Muscle layer of duodenum (tissue), 2 donors: ENCODE measurements around the gene SCAPER.

Experiments
- H3K27ac ChIP-seq: one replicate; pipeline ENCODE4 v1.7.0; 2013; ENCODE audit warnings: mild to moderate bottlenecking, low read length
- H3K27me3 ChIP-seq: one replicate; pipeline ENCODE4 v1.7.0; 2013; ENCODE audit warnings: low read depth, mild to moderate bottlenecking, control low read depth, low read length
- H3K36me3 ChIP-seq, 2 donors: one replicate each; pipeline ENCODE4 v1.7.0; 2013; ENCODE audit warnings: low read length in 2 of 2, control low read depth in 1 of 2, mild to moderate bottlenecking in 1 of 2; ENCODE audit not compliant: insufficient read depth in 2 of 2, control insufficient read depth in 1 of 2
- H3K4me1 ChIP-seq, 2 donors: one replicate each; pipeline ENCODE4 v1.7.0; 2013; ENCODE audit warnings: low read length in 2 of 2, mild to moderate bottlenecking in 2 of 2, control low read depth in 1 of 2, moderate library complexity in 1 of 2; ENCODE audit not compliant: insufficient read depth in 2 of 2, control insufficient read depth in 1 of 2
- H3K4me3 ChIP-seq, 2 donors: one replicate each; pipeline ENCODE4 v1.7.0; 2013; ENCODE audit warnings: low read length in 2 of 2, low read depth in 1 of 2, mild to moderate bottlenecking in 1 of 2
- H3K9me3 ChIP-seq, 2 donors: one replicate each; pipeline ENCODE4 v1.7.0; 2013; ENCODE audit warnings: low read length in 2 of 2, control low read depth in 1 of 2, mild to moderate bottlenecking in 1 of 2; ENCODE audit not compliant: control insufficient read depth in 1 of 2
- donor health status: healthy.

SCAPER gene

DNA sequence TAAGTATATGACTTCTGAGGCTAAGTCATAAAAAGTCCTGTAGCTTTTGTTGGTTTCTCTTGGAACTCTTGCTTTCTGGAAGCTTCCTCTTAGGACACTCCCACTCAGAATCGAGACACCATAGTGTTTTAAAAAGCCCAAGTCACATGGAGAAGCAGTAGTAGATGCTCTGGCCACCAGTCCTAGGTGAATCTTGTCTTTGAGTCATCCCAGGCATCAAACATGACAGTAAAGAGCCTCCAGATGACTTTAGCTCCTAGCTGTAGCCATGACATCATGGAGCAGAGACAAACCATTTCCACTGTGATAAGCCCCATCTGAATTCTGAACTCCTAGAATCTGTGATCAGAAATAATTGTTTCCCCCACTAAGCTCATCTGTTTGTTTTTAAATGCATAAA, 526.4 kb downstream of the SCAPER start:
- no peaks in the 10 kb centered on the region for H3K4me1 ChIP-seq
- no peak overlapping the region for H3K27ac ChIP-seq
- no peaks in the 10 kb centered on the region for H3K27me3 ChIP-seq
- no peaks in the 10 kb centered on the region for H3K9me3 ChIP-seq
- no peak overlapping the region for H3K4me3 ChIP-seq
- peaks cover 0 to 12% of the 10 kb centered on the region in 2 donors for H3K36me3 ChIP-seq

GRCh38 chr15:76377751-76378150, 527.4 kb downstream of the SCAPER start:
- peaks cover 0 to 18% of the 10 kb centered on the region in 2 donors for H3K36me3 ChIP-seq
- H3K4me1 ChIP-seq: no peaks in the 10 kb centered on the region
- no peak overlapping the region for H3K4me3 ChIP-seq
- H3K27me3 ChIP-seq: no peaks in the 10 kb centered on the region
- no peaks in the 10 kb centered on the region for H3K9me3 ChIP-seq
- H3K27ac ChIP-seq: no peak overlapping the region

- H3K9me3 ChIP-seq: no peaks in the 10 kb centered on the region
- H3K27me3 ChIP-seq: no peaks in the 10 kb centered on the region
- H3K27ac ChIP-seq: no peak overlapping the region
- no peaks in the 10 kb centered on the region for H3K4me1 ChIP-seq
- no peak overlapping the region for H3K4me3 ChIP-seq
- H3K36me3 ChIP-seq: peaks cover 0 to 24% of the 10 kb centered on the region in 2 donors
Measured at GRCh38 chr15:76377217-76377616, 527.9 kb downstream of the SCAPER start.

DNA sequence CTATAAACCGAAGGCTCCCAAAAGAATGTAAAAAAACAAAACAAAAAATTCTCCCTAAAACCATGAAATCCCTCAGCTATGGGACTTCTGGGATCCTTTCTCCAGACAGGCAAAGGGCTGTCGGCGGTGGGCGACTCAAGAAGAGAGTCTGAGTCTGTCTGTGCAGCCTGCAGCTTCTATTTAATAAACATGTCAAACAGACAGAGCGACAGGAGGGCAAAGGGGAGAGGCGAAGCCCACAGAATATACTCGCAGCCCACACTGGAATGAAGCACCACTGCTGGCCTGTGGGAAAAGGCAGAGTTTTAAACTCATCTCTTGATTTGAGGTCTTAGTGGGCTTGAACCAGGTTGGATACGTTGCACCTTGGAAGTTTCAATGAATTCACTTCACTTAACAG, 528.3 kb downstream of the SCAPER start:
- peaks cover 0 to 26% of the 10 kb centered on the region in 2 donors for H3K36me3 ChIP-seq
- no peaks in the 10 kb centered on the region for H3K4me1 ChIP-seq
- H3K27me3 ChIP-seq: no peaks in the 10 kb centered on the region
- no peak overlapping the region for H3K27ac ChIP-seq
- no peak overlapping the region for H3K4me3 ChIP-seq
- H3K9me3 ChIP-seq: no peaks in the 10 kb centered on the region

- no peak overlapping the region for H3K27ac ChIP-seq
- peaks cover 0 to 26% of the 10 kb centered on the region in 2 donors for H3K36me3 ChIP-seq
- no peaks in the 10 kb centered on the region for H3K9me3 ChIP-seq
- no peaks in the 10 kb centered on the region for H3K27me3 ChIP-seq
- H3K4me3 ChIP-seq: no peak overlapping the region
- no peaks in the 10 kb centered on the region for H3K4me1 ChIP-seq
Measured at GRCh38 chr15:76376029-76376428, 529.1 kb downstream of the SCAPER start.

DNA sequence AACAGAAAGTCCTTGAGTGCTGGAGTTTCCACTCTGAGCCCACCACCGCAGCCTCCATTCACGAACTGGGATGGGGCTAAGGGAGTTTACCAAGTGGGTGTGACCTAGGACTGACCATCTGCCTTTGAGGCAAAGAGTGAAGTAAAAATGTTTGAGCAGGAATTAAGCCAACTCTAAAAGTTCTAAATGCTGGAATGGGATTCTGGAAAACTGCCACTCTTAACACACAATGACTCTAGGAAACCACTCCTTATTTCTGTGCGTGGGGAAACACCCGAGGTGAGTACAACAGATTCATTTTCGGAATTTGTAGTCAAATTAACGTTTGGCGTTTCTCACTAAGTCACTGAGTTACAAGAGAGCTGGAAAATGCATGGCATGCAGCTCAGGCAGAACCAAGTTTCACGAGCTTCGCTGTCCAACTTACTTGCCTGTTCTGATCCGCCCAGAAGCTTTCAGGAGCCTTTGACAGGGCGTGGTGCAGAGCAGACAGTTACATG, 537.0 kb downstream of the SCAPER start:
- H3K9me3 ChIP-seq: no peaks in the 10 kb centered on the region
- H3K27ac ChIP-seq: no peak overlapping the region
- peaks cover 0 to 8% of the 10 kb centered on the region in 2 donors for H3K4me1 ChIP-seq
- H3K36me3 ChIP-seq: peaks cover 0 to 10% of the 10 kb centered on the region in 2 donors
- H3K27me3 ChIP-seq: no peaks in the 10 kb centered on the region
- no peak overlapping the region for H3K4me3 ChIP-seq

DNA sequence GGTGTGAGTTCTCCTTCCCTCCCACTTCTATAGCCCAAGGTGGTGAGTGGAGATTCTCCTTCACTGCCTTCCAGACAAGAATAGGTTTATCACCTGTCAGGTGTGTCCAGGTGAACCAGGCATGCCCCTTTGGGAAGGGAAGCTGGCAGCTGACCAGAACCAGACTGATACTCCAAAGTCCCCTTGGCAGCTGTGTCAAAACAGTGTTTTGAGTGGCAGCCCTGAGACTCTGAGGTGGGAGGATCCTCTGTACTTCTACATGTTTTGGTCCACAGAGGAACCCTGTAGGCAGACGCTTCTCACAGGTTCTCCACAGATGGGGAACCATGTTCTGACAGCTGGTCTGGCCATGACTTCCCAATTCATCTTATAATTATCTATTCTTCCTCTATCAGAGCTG, 538.4 kb downstream of the SCAPER start:
- no peaks in the 10 kb centered on the region for H3K27me3 ChIP-seq
- H3K9me3 ChIP-seq: no peaks in the 10 kb centered on the region
- peaks cover 0 to 8% of the 10 kb centered on the region in 2 donors for H3K4me1 ChIP-seq
- H3K4me3 ChIP-seq: no peak overlapping the region
- no peaks in the 10 kb centered on the region for H3K36me3 ChIP-seq
- no peak overlapping the region for H3K27ac ChIP-seq

DNA sequence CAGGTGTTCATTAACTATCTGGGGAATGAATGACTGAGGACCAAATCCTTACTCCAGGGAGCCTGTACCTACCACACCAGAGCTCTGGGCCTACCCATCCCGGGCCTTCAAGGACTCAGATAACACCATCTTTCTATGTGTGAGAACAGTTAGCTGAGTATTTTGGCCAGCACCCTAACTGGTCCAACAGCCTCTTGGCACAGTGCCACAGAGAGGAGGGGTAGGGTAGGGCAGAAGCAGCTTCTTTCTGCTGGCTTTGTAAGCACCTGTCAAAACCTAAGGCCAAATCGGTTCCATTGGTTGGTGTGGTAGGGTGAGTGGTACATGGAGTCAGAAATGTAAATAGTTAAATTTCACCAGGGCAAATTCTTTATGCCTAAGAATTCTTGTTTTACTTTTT, 541.9 kb downstream of the SCAPER start:
- H3K9me3 ChIP-seq: no peaks in the 10 kb centered on the region
- H3K27ac ChIP-seq: no peak overlapping the region
- no peaks in the 10 kb centered on the region for H3K36me3 ChIP-seq
- H3K4me1 ChIP-seq: peaks cover 0 to 6% of the 10 kb centered on the region in 2 donors
- no peak overlapping the region for H3K4me3 ChIP-seq
- H3K27me3 ChIP-seq: no peaks in the 10 kb centered on the region

- H3K4me3 ChIP-seq: no peak overlapping the region
- H3K27me3 ChIP-seq: no peaks in the 10 kb centered on the region
- no peaks in the 10 kb centered on the region for H3K4me1 ChIP-seq
- H3K36me3 ChIP-seq: no peaks in the 10 kb centered on the region
- no peak overlapping the region for H3K27ac ChIP-seq
- H3K9me3 ChIP-seq: no peaks in the 10 kb centered on the region
Measured at GRCh38 chr15:76360416-76360815, 544.7 kb downstream of the SCAPER start.

- no peak overlapping the region for H3K4me3 ChIP-seq
- no peak overlapping the region for H3K27ac ChIP-seq
- no peaks in the 10 kb centered on the region for H3K9me3 ChIP-seq
- H3K36me3 ChIP-seq: no peaks in the 10 kb centered on the region
- no peaks in the 10 kb centered on the region for H3K4me1 ChIP-seq
- H3K27me3 ChIP-seq: no peaks in the 10 kb centered on the region
Measured at GRCh38 chr15:76359152-76359551, 546.0 kb downstream of the SCAPER start.

DNA sequence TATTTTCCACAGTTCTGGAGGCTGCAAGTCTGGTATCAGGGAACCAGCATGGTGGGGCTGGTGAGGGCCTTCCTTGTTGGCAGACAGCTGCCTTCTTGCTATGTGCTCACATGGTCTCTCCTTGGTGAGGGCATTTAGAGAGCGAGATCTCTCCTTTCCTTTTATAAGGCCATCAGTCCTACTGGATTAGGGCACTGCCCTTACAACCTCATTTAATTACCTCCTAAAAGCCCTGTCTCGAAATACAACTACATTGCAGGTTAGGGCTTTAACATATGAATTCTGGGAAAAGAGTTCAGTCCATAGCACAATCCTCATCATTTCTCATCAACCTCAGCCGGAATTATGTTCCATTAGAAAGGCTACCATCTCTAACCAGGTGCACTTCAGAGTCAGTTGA, 546.7 kb downstream of the SCAPER start:
- Histone ChIP-seq H3K27me3 (no peaks in the 10 kb centered on the region), H3K4me3 (no peak overlapping the region), H3K9me3 (no peaks in the 10 kb centered on the region), H3K36me3 (no peaks in the 10 kb centered on the region), H3K27ac (no peak overlapping the region), H3K4me1 (no peaks in the 10 kb centered on the region)

DNA sequence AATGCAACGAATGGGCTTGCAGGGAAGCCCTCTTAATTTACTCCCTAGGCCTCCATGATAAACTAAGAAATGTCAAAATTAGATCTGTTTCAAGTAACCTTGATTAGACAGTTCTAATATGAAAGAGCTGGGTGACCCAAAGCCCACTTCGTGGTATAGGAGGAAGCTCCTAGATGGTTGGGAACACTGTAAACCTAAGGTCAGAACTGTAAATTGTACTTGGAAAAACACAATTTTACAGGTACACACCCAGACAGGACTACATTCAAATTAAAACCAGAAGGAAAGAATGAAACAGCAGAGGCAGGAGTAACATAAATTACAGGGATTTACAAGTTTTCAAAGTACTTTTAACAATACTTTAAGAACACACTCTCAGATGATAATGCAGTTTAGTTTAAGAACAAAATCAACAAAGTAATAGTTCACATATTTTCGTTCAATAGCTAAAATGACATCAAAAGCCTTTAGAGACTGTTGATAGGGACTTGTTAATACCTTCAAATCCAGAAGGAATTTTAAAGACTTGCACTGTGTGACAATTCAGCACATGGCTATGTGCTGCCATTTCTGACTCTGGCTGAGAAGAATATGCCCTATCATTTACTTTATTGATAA, 550.2 kb downstream of the SCAPER start:
- Histone ChIP-seq H3K4me3 (no peak overlapping the region), H3K27ac (no peak overlapping the region), H3K4me1 (no peaks in the 10 kb centered on the region), H3K27me3 (no peaks in the 10 kb centered on the region), H3K9me3 (no peaks in the 10 kb centered on the region), H3K36me3 (no peaks in the 10 kb centered on the region)
